ENCODE data around the gene RIC3. TPM values are rescaled to one million over a fixed set of nuclear protein-coding genes. Genes with fewer than 3 reads are reported as not detected.

RIC3 gene
- total and polyA plus RNA-seq, 2 of the 8 experiments (the other 6 are each of a cell fraction or from before 2014, with no cell fraction given): 6.4 to 15.5 TPM

- Histone ChIP-seq H4K91ac (replicated peaks; ENCODE audit: insufficient read length, low read length) (no peak overlapping the region), H2BK5ac (ENCODE audit: low read depth, low read length) (no peak overlapping the region), H2BK12ac (ENCODE audit: low read depth, low read length) (no peak overlapping the region), H3K27me3 (replicated peaks in 1 of 4; ENCODE audit: control insufficient read depth in 3 of 4, extremely low read depth in 1 of 4, insufficient read depth in 3 of 4, low read length in 3 of 4) (no peaks in the 10 kb centered on the region; a peak in 1 of 7 replicates), H3K14ac (ENCODE audit: insufficient read length) (no peak overlapping the region), H3K56ac (replicated peaks; ENCODE audit: insufficient read length, low read depth, low read length) (no peak overlapping the region), H4K5ac (ENCODE audit: insufficient read length, low read depth, low read length) (no peak overlapping the region), H2BK20ac (ENCODE audit: low read length) (no peak overlapping the region), H2AFZ (ENCODE audit: low read length) (no peak overlapping the region; the same call in 1 of the 2 replicates), H3K4me3 (ENCODE audit: extremely low read depth in 1 of 4, insufficient read depth in 2 of 4, low read depth in 3 of 4, low read length in 4 of 4) (no peak overlapping the region), H3K9ac (replicated peaks in 1 of 4; ENCODE audit: extremely low read depth in 1 of 4, low read depth in 3 of 4, low read length in 3 of 4) (no peak overlapping the region), H3K4ac (replicated peaks; ENCODE audit: insufficient read length, low read depth, low read length) (no peak overlapping the region), H2AK5ac (ENCODE audit: low read depth, low read length) (no peak overlapping the region), H2BK120ac (replicated peaks; ENCODE audit: low read depth, low read length) (no peak overlapping the region), H3K27ac (ENCODE audit: low read depth, low read length) (no peak overlapping the region), H4K8ac (ENCODE audit: extremely low read depth, insufficient read depth, low read length) (no peak overlapping the region), H3K18ac (ENCODE audit: extremely low read depth, low read length) (no peak overlapping the region), H4K20me1 (replicated peaks in 1 of 2; ENCODE audit: control insufficient read depth in 1 of 2, insufficient read depth in 2 of 2, low read length in 2 of 2) (no peaks in the 10 kb centered on the region), H2BK15ac (ENCODE audit: low read length) (no peak overlapping the region), H3K36me3 (ENCODE audit: control insufficient read depth in 2 of 4, insufficient read depth in 4 of 4, low read length in 3 of 4) (no peaks in the 10 kb centered on the region), H3K4me1 (replicated peaks in 1 of 4; ENCODE audit: control insufficient read depth in 3 of 4, insufficient read depth in 4 of 4, low read length in 3 of 4) (peaks cover 0 to 4% (median 0%) of the 10 kb centered on the region in 4 experiments; a peak in 1 of 7 replicates), H3K4me2 (ENCODE audit: insufficient read depth in 1 of 2, low read depth in 2 of 2, low read length in 2 of 2) (no peak overlapping the region), H3K79me2 (ENCODE audit: control insufficient read depth in 1 of 2, insufficient read depth in 2 of 2, low read length in 2 of 2) (no peaks in the 10 kb centered on the region), H3K9me3 (ENCODE audit: insufficient read depth in 2 of 2, low read depth in 1 of 2, low read length in 1 of 2) (no peaks in the 10 kb centered on the region), H3K23me2 (ENCODE audit: low read depth, low read length) (no peaks in the 10 kb centered on the region), H3K23ac (ENCODE audit: insufficient read length) (no peak overlapping the region), H3K79me1 (ENCODE audit: low read depth, low read length) (no peaks in the 10 kb centered on the region)
- WGBS, 2 experiments (ENCODE audit: extremely low coverage in 1 of 2, insufficient coverage in 1 of 2, insufficient read length in 1 of 2, insufficient replicate concordance in 2 of 2, low coverage in 1 of 2, low lambda C conversion rate in 2 of 2, missing lambda C conversion rate in 1 of 2): 80% methylated on average over 4 of the region's 4 CpGs; no CpG with 5 or more reads in 1 of the 2 experiments
- DNase-seq (ENCODE audit: low read depth in 1 of 2, low spot score in 2 of 2) (peak in 1 of 2 experiments; percentile 29), FAIRE-seq (no peak)
- ChIA-PET CTCF (ENCODE audit: partially characterized antibody) (interaction anchor here (0.6 to 21.8 kb wide), 9 partner anchors 3 to 172 kb away, joined by 3 to 342 read pairs (median 3); partner anchors contain the start of genes LMO1 and RIC3), POLR2A (ENCODE audit: partially characterized antibody) (interaction anchor here (1.3 kb wide), 1 partner anchor 32 kb away, joined by 4 read pairs; no protein-coding TSS in a partner anchor)
- TF ChIP-seq BACH1 (IDR thresholded peaks at IDR 0.05; ENCODE audit: low read length) (no peak), NANOG (IDR thresholded peaks at IDR 0.05; ENCODE audit: insufficient read depth, low read depth, low read length, poor library complexity, severe bottlenecking) (no peak), FOSL1 (IDR thresholded peaks at IDR 0.05; ENCODE audit: insufficient read depth, low read depth, low read length) (no peak), EP300 (IDR thresholded peaks at IDR 0.05; ENCODE audit: borderline replicate concordance in 1 of 2, low read depth in 2 of 2, low read length in 2 of 2) (no peak), YY1 (IDR thresholded peaks at IDR 0.05; ENCODE audit: low read depth, low read length) (no peak), SRF (IDR thresholded peaks at IDR 0.05; ENCODE audit: low read depth, low read length) (no peak), RBBP5 (IDR thresholded peaks at IDR 0.05; ENCODE audit: borderline replicate concordance, low read depth, low read length) (no peak), USF2 (IDR thresholded peaks at IDR 0.05; ENCODE audit: low read length) (no peak), GABPA (IDR thresholded peaks at IDR 0.05; ENCODE audit: borderline replicate concordance, insufficient read depth, low read length) (no peak), CBX5 (IDR thresholded peaks at IDR 0.05; ENCODE audit: low read depth, low read length) (no peak)
- TF ChIP-seq, protein P1, sequence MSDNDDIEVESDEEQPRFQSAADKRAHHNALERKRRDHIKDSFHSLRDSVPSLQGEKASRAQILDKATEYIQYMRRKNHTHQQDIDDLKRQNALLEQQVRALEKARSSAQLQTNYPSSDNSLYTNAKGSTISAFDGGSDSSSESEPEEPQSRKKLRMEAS (IDR thresholded peaks at IDR 0.05): no peak
Observed at GRCh38 chr11:8201644-8202365, 33.0 kb upstream of the RIC3 start.
